ENCODE measurements around the gene KRT74.

- TF ChIP-seq GATA2 (IDR thresholded peaks at IDR 0.05; ENCODE audit: low read depth, low read length) = no peak
- TF ChIP-seq GATA3 (IDR thresholded peaks at IDR 0.05; ENCODE audit: low read depth, low read length) = no peak
Measured at GRCh38 chr12:52542785-52543318, 30.8 kb downstream of the KRT74 start.
